Hypothalamus (tissue), 51 donors: Measurements from ENCODE around the gene ARPP19.
"Not testable (repeated sequence)": the region's sequence is repeated elsewhere in the genome, so short reads cannot be mapped to it uniquely, and the experiment has no call there.

Experiments
- DNase-seq, 51 donors: peaks; one replicate each; lab custom pipeline; 2025; lab: John Stamatoyannopoulos, UW

ARPP19 gene, protein sequence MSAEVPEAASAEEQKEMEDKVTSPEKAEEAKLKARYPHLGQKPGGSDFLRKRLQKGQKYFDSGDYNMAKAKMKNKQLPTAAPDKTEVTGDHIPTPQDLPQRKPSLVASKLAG

DNA sequence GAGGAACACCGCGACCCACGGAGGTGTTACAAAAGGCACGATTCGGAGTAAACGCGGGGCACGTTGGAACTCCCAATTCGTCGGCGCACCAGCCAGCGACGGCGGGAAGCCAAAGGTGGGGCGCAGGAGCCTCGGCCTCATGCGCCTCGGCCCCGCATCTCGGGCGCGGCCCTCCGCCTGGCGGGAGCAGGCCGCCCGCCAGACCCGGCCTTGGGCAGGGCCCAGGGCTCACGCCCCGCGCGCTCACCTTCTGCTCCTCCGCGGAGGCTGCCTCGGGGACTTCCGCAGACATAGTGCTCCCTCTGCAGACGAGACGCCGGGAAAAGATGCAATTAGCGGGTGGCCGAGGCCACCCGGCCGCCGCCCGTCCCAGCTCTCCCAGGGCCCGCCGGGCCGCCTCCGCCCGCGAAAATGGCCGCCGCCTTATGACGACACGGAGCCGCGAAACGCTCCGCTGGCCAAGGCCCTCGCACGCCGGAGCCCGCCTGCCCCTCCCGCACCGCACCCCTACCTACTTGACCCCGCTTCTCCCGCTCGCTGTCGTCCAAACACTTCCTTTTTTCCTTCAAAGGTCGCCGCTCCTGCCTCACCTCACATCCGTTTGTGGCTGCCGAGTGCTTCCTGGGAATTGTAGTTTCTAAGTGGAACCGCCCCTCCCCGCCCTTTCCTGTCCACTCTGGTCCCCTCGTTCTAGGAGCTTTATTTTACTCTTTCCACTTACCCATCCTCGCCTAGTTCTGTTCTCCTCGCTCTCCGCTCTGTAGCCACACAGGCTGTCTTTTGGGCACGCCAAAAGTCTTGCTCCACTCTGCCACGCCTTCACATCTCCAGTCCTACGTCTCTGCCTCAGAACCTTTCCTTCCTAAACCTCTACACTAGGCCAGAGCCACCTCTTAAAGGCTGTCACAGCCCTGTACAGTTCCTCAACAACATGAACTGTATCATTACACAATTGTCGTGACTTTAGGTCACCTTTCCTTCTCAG is at the start of gene ARPP19:
Gene ARPP19 (minus strand): TSS at position 430 of the 985 bp plus-strand sequence. CDS start 138 bp downstream, at position 292.
- DNase-seq, result peak; percentile 26 to 93 (median 82)

GRCh38 chr15:52617026-52617425 is 48.2 kb upstream of the ARPP19 start:
- no peak for DNase-seq

DNA sequence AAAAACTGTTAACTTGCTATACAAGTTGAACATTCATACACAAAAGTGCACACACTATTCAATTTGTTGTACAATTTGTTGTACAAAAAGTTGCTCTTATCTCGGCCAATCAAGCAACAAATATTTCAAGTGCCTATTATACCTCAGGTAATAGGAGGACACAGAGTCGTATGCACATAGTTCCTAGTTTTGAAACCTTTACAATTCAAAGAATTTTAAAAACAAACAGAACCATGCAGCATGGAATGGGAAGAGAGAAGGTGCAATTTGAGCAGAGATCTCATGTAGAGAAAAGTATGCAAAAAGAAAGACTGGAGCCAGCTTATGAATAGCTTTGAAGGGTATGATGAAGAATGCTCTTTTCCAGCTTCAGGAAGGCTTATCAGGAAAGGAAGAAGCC is 46.5 kb upstream of the ARPP19 start:
- DNase-seq, result no peak

DNA sequence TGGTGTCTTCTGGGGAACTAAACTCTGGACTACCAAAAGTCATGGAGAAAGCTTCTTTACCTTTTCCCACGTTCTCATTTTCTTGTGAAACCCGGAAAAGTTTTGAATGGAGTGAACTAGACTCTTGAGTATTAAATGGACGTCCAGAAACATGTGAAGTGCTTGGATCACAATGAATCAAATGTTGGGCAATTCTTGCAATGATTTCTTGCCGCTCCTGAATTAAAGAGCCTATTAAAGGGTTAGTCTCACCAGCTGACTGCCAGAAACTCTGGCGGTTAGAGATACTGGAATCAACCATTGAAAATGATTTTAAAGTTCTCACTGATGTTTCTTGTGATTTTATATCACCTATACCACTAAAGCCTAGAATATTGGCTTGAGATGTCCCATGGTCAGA is 40.8 kb upstream of the ARPP19 start:
- no peak for DNase-seq

- DNase-seq, result no peak
Observed at GRCh38 chr15:52584414-52584813, 15.6 kb upstream of the ARPP19 start.

- DNase-seq, result no peak
Observed at GRCh38 chr15:52579852-52580251, 11.0 kb upstream of the ARPP19 start.

- DNase-seq, result no peak
Observed at GRCh38 chr15:52576692-52577091, 7.9 kb upstream of the ARPP19 start.

- DNase-seq, result not testable (repeated sequence)
Observed at GRCh38 chr15:52575573-52575972, 6.7 kb upstream of the ARPP19 start.

DNA sequence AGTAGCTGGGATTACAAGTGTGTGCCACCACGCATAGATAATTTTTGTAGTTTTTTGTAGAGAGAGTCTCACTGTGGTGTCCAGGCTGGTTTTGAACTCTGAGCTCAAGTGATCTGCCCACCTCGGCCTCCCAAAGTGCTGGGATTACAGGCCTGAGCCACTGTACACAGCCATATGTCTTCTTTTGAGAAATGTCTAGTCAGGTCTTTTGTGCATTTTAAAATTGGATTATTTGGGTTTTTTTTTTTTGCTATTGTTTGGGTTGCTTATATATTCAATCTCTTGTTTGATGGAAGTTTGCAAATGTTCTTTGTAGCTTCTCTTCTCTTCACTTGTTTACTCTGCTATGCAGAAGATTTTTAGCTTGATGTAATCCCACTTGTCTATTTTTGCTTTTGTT is 6.2 kb upstream of the ARPP19 start:
- no peak for DNase-seq

DNA sequence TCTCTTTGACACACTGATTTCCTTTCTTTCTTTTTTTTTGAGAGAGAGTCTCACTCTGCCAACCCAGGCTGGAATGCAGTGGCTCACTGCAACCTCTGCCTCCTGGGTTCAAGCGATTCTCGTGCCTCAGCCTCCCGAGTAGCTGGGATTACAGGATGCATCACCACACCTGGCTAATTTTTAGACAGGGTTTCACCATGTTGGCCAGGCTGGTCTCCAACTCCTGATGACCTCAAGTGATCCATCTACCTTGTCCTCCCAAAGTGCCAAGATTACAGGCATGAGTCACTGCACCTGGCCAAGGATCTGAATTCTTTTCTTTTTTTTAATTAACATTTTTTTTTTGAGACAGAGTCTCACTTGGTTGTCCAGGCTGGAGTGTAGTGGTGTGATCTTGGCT is 5.8 kb upstream of the ARPP19 start:
- not testable (repeated sequence) for DNase-seq

GRCh38 chr15:52567871-52568600 is 794 bp downstream of the ARPP19 start:
- DNase-seq, result peak in 11 of 51 donors; percentile 14 to 63 (median 30)

- no peak for DNase-seq
Observed at GRCh38 chr15:52566889-52567288, 1.9 kb downstream of the ARPP19 start.

GRCh38 chr15:52565417-52566358 is 3.1 kb downstream of the ARPP19 start:
- not testable (repeated sequence) for DNase-seq

GRCh38 chr15:52563501-52564060 is 5.2 kb downstream of the ARPP19 start:
- no peak for DNase-seq

DNA sequence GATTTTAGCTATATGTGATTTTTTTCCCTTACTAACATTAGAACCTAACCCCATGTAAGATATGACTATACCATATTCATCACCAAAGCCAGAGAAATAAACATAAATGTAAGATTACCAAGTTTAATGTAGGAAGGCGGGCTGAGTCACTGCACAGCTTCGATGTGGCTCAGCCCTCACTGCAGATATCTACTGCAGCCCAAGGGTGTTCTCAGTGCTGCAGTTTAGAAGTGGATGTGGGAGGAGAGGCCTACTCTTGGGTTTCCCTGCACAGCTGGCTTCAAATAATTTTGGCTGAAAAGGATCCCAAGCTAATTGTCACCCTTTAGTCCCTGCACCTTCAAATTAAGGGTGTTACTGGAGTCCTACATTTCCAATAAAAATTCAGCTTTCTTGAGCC is 9.3 kb downstream of the ARPP19 start:
- DNase-seq, result peak in 1 of 51 donors; percentile 29

DNA sequence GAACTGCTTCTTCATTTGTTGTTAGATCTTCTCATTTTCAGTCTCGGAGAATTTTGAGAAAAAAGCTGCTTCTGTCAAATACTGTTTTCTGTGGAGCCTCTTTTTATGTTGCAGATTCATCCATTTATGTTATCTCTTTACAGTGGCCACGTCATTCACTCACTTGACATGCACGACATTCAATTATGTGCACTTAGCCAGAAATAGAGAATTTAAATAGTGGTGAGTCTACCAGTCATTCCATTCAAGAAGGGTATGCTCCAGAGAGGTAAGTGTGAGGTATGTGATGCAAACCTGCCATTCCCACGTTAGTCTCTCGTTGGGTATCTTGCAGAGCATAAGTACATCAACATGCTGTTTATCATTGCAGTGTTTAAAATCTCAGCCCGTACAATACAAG is 9.8 kb downstream of the ARPP19 start:
- DNase-seq, result no peak

- DNase-seq, result no peak
Observed at GRCh38 chr15:52558196-52558595, 10.6 kb downstream of the ARPP19 start.

- no peak for DNase-seq
Observed at GRCh38 chr15:52557274-52557641, 11.6 kb downstream of the ARPP19 start.

- DNase-seq, result no peak
Observed at GRCh38 chr15:52556524-52557273, 12.1 kb downstream of the ARPP19 start.
